HL-60/S4 (cell line): ENCODE results near the gene GOLGA6C.
"Not testable (repeated sequence)": the region's sequence is repeated elsewhere in the genome, so short reads cannot be mapped to it uniquely, and the experiment has no call there.

Experiments used
- in situ Hi-C: fragments of 300-500 bp; cut with MboI; formaldehyde crosslinking; loops from 2 replicates; pipeline ENCODE4 v1.14.3; 2022; ENCODE audit warnings: low sequenced_read_pairs

Gene GOLGA6C

GRCh38 chr15:75227112-75227511, 31.0 kb upstream of the GOLGA6C start:
- in situ Hi-C loops = loop anchor here (10.0 kb wide), 1 partner anchor 448 kb away; no protein-coding TSS in a partner anchor

GRCh38 chr15:75227663-75228280, 30.4 kb upstream of the GOLGA6C start:
- in situ Hi-C loops = loop anchor here (10.0 kb wide), 1 partner anchor 447 kb away; no protein-coding TSS in a partner anchor

GRCh38 chr15:75228787-75229186, 29.3 kb upstream of the GOLGA6C start:
- in situ Hi-C loops = loop anchor here (10.0 kb wide), 1 partner anchor 446 kb away; no protein-coding TSS in a partner anchor

GRCh38 chr15:75229191-75230015, 28.7 kb upstream of the GOLGA6C start:
- in situ Hi-C loops = loop anchor here (10.0 kb wide), 1 partner anchor 445 kb away; no protein-coding TSS in a partner anchor

GRCh38 chr15:75230016-75230343, 28.2 kb upstream of the GOLGA6C start:
- in situ Hi-C loops = no loop called here

- in situ Hi-C loops = no loop called here
These were observed 27.4 kb upstream of the GOLGA6C start for GRCh38 chr15:75230551-75231371.

- in situ Hi-C loops = no loop called here
These were observed 26.3 kb upstream of the GOLGA6C start for GRCh38 chr15:75231836-75232235.

GRCh38 chr15:75232252-75232813, 25.8 kb upstream of the GOLGA6C start:
- in situ Hi-C loops = no loop called here

GRCh38 chr15:75232826-75233503, 25.2 kb upstream of the GOLGA6C start:
- in situ Hi-C loops = no loop called here

- in situ Hi-C loops = no loop called here
These were observed 24.5 kb upstream of the GOLGA6C start for GRCh38 chr15:75233504-75234190.

GRCh38 chr15:75234191-75234810, 23.8 kb upstream of the GOLGA6C start:
- in situ Hi-C loops = no loop called here

- in situ Hi-C loops = no loop called here
These were observed 23.0 kb upstream of the GOLGA6C start for GRCh38 chr15:75235051-75235673.

GRCh38 chr15:75235760-75236729, 22.1 kb upstream of the GOLGA6C start:
- in situ Hi-C loops = no loop called here

- in situ Hi-C loops = no loop called here
These were observed 20.7 kb upstream of the GOLGA6C start for GRCh38 chr15:75237316-75237982.

GRCh38 chr15:75238150-75238549, 20.0 kb upstream of the GOLGA6C start:
- in situ Hi-C loops = no loop called here

GRCh38 chr15:75245741-75246140, 12.4 kb upstream of the GOLGA6C start:
- in situ Hi-C loops = not testable (repeated sequence)

GRCh38 chr15:75248991-75249390, 9.1 kb upstream of the GOLGA6C start:
- in situ Hi-C loops = not testable (repeated sequence)
